Loucy (cell line): ENCODE measurements around the gene GTPBP1.
A peak's percentile ranks its signal among the peaks of the same experiment; 100 is the strongest.

Source experiments
- H2AFZ ChIP-seq: fragments of 200-600 bp; sonication (generic); 2 replicates; pipeline ENCODE4 v1.6.0; 2016; ENCODE audit warnings: antibody characterized with exemption, mild to moderate bottlenecking, low read length, moderate library complexity
- H3F3A ChIP-seq: fragments of 200-600 bp; 2 replicates; pipeline ENCODE4 v1.6.0; 2016; ENCODE audit warnings: antibody characterized with exemption, low read depth, mild to moderate bottlenecking
- H3K27me3 ChIP-seq: fragments of 200-600 bp; sonication (generic); 2 replicates; pipeline ENCODE4 v1.6.1; 2014; ENCODE audit warnings: low read length, mild to moderate bottlenecking; ENCODE audit not compliant: insufficient read depth, poor library complexity, severe bottlenecking
- H3K36me3 ChIP-seq: fragments of 200-600 bp; sonication (generic); 2 replicates; pipeline ENCODE4 v1.6.1; 2016; ENCODE audit warnings: low read length; ENCODE audit not compliant: insufficient read depth
- H3K4me1 ChIP-seq: fragments of 200-600 bp; sonication (generic); 2 replicates; pipeline ENCODE4 v1.5.1; 2014; ENCODE audit warnings: low read length, mild to moderate bottlenecking; ENCODE audit not compliant: insufficient read depth, poor library complexity, severe bottlenecking
- H3K4me2 ChIP-seq: fragments of 200-600 bp; sonication (generic); 2 replicates; pipeline ENCODE4 v1.6.0; 2014; ENCODE audit warnings: antibody characterized with exemption, low read length, low read depth, mild to moderate bottlenecking; ENCODE audit not compliant: poor library complexity, severe bottlenecking
- H3K4me3 ChIP-seq: fragments of 200-600 bp; sonication (generic); 2 replicates; pipeline ENCODE4 v1.5.1; 2014; ENCODE audit warnings: low read length, mild to moderate bottlenecking, mixed read lengths; ENCODE audit not compliant: poor library complexity, severe bottlenecking
- H3K79me2 ChIP-seq: fragments of 200-600 bp; sonication (generic); 2 replicates; pipeline ENCODE4 v1.6.1; 2014; ENCODE audit warnings: low read length; ENCODE audit not compliant: insufficient read depth
- H3K9ac ChIP-seq: fragments of 200-600 bp; sonication (generic); 2 replicates; pipeline ENCODE4 v1.6.0; 2014; ENCODE audit warnings: mild to moderate bottlenecking, low read depth, low read length, moderate library complexity; ENCODE audit not compliant: poor library complexity, severe bottlenecking
- H3K9me2 ChIP-seq: fragments of 200-600 bp; sonication (generic); replicated peaks from 2 replicates; pipeline ENCODE4 v1.6.1; 2016; ENCODE audit warnings: low read depth, low read length, mixed read lengths
- H3K9me3 ChIP-seq: fragments of 200-600 bp; sonication (generic); 2 replicates; pipeline ENCODE4 v1.6.1; 2014; ENCODE audit warnings: mild to moderate bottlenecking, antibody characterized with exemption, low read length, low read depth; ENCODE audit not compliant: insufficient read depth
- H4K20me1 ChIP-seq: fragments of 200-600 bp; sonication (generic); 2 replicates; pipeline ENCODE4 v1.6.0; 2014; ENCODE audit warnings: antibody characterized with exemption, low read length, mild to moderate bottlenecking; ENCODE audit not compliant: insufficient read depth, poor library complexity, severe bottlenecking
- EZH2phosphoT487 ChIP-seq: fragments of 200-600 bp; IDR thresholded peaks from 2 replicates; pipeline ENCODE4 v1.6.1; 2018; ENCODE audit warnings: antibody characterized with exemption, mild to moderate bottlenecking, moderate library complexity, borderline replicate concordance
- TF ChIP-seq, protein P1 (sequence below): fragments of 200-600 bp; sonication (generic); conservative IDR thresholded peaks from 2 replicates; pipeline ENCODE4 v1.5.1; 2014; ENCODE audit warnings: mild to moderate bottlenecking, antibody characterized with exemption, low read length

GTPBP1 gene

DNA sequence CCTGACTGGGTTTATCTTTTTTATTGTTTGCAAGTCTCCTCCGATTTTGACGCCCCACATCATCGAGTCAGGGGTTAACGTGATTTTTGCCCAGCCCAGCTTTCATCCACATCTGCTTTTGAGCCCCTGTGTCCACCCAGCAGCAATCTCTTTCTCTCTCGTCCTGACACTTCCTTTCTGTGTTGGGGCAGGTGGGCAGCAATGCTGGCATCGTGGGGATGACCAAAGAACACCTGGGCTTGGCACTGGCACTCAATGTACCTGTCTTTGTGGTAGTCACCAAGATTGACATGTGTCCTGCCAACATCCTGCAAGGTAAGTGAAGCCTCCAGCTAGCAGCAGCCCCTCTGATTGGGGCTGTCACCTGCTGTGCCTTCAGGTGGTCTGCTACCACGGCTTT, 15.8 kb downstream of the GTPBP1 start:
- Histone ChIP-seq H3K9me2 (no peaks in the 10 kb centered on the region), H3F3A (no peaks in the 10 kb centered on the region), H3K4me2 (no peak overlapping the region), H3K36me3 (peaks cover 88% of the 10 kb centered on the region; the same call in 1 of the 2 replicates), H3K9me3 (no peaks in the 10 kb centered on the region), H3K4me1 (no peaks in the 10 kb centered on the region), H4K20me1 (peaks cover 3% of the 10 kb centered on the region), H3K4me3 (no peak overlapping the region), H3K9ac (no peak overlapping the region), H2AFZ (no peak overlapping the region), H3K79me2 (no peaks in the 10 kb centered on the region; the same call in 1 of the 2 replicates), H3K27me3 (no peaks in the 10 kb centered on the region)
- TF ChIP-seq, protein P1, sequence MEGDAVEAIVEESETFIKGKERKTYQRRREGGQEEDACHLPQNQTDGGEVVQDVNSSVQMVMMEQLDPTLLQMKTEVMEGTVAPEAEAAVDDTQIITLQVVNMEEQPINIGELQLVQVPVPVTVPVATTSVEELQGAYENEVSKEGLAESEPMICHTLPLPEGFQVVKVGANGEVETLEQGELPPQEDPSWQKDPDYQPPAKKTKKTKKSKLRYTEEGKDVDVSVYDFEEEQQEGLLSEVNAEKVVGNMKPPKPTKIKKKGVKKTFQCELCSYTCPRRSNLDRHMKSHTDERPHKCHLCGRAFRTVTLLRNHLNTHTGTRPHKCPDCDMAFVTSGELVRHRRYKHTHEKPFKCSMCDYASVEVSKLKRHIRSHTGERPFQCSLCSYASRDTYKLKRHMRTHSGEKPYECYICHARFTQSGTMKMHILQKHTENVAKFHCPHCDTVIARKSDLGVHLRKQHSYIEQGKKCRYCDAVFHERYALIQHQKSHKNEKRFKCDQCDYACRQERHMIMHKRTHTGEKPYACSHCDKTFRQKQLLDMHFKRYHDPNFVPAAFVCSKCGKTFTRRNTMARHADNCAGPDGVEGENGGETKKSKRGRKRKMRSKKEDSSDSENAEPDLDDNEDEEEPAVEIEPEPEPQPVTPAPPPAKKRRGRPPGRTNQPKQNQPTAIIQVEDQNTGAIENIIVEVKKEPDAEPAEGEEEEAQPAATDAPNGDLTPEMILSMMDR, result no peak
- no peak for TF ChIP-seq EZH2phosphoT487

DNA sequence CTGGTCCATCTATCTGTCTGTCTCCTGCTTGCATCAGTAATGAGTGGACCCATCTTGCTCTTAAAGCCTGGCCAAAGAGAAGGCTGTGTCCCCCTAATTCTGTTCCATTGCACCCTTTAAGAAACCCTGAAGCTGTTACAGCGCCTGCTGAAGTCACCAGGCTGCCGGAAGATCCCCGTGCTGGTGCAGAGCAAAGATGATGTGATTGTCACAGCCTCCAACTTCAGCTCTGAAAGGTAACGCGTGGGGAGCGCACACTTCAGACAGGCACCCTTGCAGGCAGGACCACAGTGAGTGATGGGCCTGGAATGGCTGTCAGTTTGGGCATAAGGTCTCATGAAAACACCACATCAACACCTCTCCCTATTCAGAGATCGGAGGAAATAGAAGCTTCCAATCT, 18.4 kb downstream of the GTPBP1 start:
- Histone ChIP-seq H3K36me3 (peaks cover 88% of the 10 kb centered on the region; the same call in 1 of the 2 replicates), H3K4me2 (no peak overlapping the region), H3K79me2 (no peaks in the 10 kb centered on the region), H3F3A (no peaks in the 10 kb centered on the region), H3K9me3 (no peaks in the 10 kb centered on the region), H4K20me1 (peaks cover 3% of the 10 kb centered on the region), H3K9me2 (no peaks in the 10 kb centered on the region), H3K4me3 (no peak overlapping the region), H3K27me3 (no peaks in the 10 kb centered on the region), H2AFZ (no peak overlapping the region), H3K4me1 (no peaks in the 10 kb centered on the region), H3K9ac (no peak overlapping the region)
- no peak for TF ChIP-seq EZH2phosphoT487
- TF ChIP-seq, protein P1, result no peak

DNA sequence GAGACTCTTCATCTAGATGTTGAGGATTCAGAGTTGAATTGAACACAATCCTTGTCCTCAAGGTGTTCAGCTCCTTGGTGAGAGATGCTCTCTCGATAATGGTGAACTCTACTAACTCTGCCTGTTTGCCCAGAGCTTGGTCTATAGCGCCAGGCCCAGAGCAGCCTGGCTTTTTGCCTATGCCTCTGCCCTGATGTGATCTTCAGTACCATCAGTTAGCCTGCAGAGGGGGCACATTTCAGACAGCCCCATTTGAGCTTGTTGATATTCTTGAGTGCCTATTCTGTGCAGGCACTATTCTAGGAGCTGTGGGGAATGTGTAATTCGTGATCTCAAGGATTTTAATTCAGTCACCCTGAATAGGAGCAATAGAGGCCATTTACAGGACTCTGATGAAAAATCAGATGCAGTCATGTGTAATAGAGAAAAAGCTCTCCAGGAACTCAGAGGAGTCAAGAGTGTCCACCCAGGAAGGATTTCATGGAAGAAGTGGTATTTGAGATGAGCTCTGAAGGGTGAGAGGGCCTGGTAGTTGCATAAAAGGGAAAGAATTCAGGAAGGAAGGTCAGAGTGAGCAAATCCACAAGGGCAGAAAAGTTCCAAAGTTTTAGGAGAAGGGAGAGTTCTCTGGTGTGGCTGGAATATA, 19.3 kb downstream of the GTPBP1 start:
- Histone ChIP-seq H3K4me1 (no peaks in the 10 kb centered on the region), H3K9ac (no peak overlapping the region), H3K9me2 (no peaks in the 10 kb centered on the region), H2AFZ (no peak overlapping the region), H3K9me3 (no peaks in the 10 kb centered on the region), H3K4me3 (no peak overlapping the region), H3K4me2 (no peak overlapping the region), H3K79me2 (no peaks in the 10 kb centered on the region), H4K20me1 (peaks cover 3% of the 10 kb centered on the region), H3K36me3 (peaks cover 92% of the 10 kb centered on the region; the same call in 1 of the 2 replicates), H3F3A (no peaks in the 10 kb centered on the region), H3K27me3 (no peaks in the 10 kb centered on the region)
- no peak for TF ChIP-seq EZH2phosphoT487
- TF ChIP-seq, protein P1, result peak; percentile 68
